NOMO-1 (cell line): ENCODE data around the gene RERE.

Experiments
- DNase-seq, 2 experiments: peaks; one replicate each; lab custom pipeline; 2025; ENCODE audit not compliant: unreplicated experiment in 2 of 2; lab: John Stamatoyannopoulos, UW

The RERE gene

DNA sequence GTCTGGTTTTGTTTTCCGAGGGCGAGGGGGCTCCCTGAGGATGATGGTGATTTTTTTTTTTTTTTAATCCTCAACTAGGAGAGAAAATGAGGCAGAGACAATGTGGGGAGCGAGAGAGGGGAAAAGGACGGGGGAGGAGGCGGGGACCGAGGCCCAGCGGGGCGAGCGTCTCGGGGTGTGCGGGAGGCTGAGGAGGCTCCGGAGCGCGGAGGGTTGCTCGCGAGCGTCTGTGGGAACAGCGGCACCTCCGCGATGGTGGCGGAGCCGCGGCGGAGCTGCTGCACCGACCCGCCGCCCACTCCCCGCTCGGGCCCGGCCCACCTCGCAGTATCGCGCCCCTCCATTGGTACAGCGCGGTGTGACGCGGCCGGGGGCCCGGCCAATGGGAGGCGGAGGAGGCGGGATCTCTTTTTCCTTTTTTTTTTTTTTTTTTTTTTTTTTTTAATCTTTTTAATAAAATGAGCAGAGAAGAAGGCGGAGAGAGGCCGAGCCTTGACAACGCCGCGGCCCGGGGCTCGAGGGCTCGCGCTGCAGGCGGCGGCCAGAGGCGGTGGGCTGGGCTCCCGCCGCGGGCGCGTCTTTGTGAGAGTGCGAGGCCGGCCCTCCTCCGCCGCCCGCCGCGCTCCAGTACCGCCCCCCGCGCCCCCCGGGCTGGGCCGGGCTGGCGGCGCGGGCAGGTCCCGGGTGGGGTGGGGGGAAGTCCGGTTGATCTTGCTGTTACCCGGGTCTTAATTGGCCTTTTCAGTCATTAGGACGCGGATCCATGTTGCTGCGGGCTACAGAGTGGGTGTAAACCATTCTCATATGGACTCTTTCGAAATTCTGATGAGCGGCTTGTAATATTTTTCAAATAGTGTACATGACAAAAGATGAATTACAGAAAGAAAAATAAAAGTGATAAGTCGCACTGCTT, at the start of gene RERE:
TSS of gene RERE (minus strand) at position 229 of the 913 bp plus-strand sequence.
- DNase-seq = peak; percentile 85 to 95

GRCh38 chr1:8866792-8867415, 49.5 kb upstream of the RERE start:
- DNase-seq = no peak

DNA sequence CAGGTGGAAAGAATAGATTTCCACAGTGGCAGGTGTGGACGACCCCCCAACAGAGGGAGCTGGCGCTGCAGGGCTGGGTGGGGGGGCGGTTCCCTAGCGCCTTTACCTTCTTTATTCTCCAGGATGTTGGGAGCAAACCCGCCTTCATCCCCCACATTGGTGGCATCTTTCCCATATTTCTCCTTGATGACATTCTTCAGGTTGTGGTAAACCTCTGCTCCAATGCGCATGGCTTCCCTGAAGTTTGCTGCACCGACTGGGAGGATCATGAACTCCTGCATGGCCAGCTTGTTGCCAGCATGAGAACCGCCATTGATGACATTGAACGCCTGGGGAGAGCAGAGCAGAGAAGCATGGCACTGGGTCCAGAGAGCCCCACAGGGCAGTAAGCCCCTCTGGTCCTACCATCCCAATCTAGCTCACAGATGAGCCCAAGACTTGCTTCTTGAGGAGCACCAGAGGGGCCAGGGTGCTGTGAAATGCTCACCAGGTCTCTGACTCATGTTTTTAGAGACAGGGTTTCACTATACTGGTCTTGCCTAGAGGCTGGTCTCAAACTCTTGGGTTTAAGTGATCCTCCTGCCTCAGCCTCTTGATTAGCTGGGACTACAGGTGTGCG, 48.8 kb upstream of the RERE start:
- DNase-seq = no peak

GRCh38 chr1:8864713-8865344, 47.4 kb upstream of the RERE start:
- no peak for DNase-seq

DNA sequence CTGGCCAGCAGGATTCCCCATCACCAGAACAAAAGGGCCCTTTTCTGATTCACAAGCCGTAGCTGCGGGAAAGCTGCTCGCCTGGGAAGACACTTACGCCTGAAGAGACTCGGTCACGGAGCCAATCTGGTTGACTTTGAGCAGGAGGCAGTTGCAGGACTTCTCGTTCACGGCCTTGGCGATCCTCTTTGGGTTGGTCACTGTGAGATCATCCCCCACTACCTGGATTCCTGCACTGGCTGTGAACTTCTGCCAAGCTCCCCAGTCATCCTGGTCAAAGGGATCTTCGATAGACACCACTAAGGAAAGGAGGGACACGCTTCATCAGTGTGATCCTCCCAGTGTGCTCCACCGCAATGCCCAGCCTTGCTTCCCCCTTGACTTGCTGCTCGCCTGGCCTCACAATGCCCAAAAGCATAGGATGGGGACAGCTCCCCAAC, 46.4 kb upstream of the RERE start:
- DNase-seq = no peak

DNA sequence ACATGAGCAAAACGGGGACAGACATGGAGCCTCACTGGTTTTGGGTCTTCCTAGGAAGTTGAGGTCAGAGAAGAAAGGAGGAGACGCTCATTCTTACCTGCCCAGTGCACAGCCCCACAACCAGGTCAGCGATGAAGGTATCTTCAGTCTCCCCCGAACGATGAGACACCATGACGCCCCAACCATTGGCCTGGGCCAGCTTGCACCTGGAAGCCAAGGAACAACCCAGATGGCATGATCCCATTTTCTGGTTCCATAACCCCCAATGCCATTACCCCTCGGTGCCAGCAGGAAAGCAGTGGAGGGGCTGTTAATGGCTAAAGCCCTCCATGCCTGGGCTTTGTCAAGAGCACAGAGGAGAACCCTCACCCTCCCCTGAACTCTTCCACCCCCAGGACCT, 45.7 kb upstream of the RERE start:
- DNase-seq = no peak

GRCh38 chr1:8862528-8862927, 45.1 kb upstream of the RERE start:
- peak in 1 of 2 experiments; percentile 11 for DNase-seq

DNA sequence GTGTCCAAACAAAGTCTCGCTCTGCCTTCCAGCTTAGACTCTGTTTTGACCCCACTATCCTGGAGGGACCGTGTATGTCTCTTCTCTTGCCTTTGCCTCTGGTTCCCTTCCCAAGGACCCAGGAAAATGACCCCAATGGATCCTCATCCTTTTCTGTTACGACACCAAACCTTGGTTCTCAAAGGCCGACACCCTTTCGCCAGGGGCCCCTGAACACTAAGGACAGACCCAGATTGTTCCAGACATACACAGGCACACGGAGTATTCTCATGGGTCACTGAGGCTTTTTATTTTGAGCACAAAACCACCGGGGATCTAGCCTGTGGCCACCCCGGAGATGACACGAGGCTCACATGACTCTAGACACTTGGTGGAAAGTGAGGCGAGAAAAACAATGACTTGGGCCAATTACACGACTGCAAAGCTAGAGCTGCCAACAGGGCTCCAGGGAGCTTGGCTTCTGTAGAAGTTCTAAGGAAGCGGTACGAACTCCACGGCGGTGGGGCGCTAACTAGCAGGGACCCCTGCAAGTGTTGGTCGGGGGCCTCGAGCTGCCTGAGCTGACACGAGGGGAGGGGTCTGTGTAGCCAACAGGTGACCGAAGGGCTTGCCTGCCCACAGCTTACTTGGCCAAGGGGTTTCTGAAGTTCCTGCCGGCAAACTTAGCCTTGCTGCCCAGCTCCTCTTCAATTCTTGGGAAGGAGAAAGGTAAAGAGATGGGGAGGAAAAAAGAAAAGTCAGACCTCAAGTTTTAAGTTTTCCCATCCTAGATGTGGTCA, 43.5 kb upstream of the RERE start:
- no peak for DNase-seq

- peak; percentile 31 to 67 for DNase-seq
Observed at GRCh38 chr1:8858888-8859706, 41.7 kb upstream of the RERE start.

DNA sequence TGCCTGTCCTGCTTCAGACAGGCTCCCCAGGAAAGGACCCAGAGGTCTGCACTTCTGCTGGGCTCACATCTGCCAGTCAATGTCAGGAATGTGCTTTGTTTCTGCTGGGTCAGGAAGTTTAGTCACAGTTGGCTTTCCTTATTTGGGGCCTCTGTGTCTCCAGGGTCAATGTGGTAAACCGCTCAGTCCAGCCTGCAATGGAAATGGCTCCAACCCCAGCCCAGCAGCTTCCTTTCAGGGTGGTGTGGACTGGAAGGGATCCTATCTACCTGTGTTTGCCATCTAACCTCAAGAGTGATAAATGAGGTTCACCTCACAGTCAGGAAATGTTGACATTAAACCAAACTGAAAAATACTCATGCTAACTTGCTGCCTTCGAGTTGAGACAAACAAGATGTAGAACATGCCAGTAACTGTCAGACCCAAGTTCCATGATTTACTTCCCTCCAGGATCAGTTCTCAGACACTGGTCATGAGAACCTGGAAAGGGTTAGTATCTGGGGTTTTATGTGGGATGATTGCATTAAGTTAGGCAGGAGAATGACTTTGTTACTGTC, 40.8 kb upstream of the RERE start:
- no peak for DNase-seq

DNA sequence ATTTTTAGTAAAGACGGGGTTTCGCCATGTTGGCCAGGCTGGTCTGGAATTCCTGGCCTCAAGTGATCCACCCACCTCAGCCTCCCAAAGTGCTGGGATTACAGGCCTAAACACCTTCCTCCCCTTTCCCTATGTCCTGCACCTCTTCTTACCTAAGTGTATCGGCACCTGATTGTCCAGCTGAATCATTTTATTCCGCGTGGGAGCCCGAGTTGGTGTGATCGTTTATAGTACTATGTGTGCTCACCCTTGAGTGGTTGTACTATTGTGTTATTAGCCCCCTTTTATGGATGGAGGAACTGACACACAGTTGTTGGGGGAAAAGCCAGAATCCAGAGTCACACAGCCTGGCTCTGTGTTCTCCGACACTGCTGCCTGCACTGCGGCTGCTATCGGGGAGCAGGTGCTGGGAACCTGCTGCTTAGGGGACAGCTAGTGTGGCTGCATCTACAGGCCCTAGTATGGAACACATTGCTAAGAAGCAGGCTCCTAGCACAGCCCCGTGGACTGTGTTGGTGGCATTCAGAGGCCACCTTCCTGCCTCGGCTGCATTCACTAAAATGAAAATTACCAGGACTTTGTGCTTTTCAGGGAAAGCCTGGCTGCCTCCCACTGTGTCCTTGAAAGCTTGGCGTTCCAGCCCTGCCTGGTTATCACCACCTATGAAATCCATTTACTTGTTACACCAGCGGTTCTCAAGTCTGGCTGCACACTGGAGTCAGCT, 39.4 kb upstream of the RERE start:
- DNase-seq = no peak

DNA sequence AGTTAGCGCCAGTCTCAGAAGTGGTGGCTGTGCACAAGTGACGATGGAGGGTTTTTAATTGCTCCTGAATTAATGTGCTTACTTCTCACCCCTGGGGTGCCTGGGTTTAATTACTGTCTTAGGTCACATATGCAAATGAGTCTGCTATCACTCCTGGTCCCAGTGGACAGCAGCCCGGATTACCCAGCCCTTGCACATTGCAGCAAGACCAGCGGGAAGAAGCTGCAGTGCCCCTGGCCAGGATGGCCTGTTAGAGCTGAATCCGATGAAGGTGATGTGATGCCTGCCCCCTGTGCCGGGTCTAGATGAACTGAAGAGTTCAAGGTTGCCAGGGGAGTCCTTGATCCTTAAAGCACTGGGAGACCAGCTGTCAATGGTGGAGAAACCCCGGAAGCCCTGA, 36.8 kb upstream of the RERE start:
- no peak for DNase-seq

DNA sequence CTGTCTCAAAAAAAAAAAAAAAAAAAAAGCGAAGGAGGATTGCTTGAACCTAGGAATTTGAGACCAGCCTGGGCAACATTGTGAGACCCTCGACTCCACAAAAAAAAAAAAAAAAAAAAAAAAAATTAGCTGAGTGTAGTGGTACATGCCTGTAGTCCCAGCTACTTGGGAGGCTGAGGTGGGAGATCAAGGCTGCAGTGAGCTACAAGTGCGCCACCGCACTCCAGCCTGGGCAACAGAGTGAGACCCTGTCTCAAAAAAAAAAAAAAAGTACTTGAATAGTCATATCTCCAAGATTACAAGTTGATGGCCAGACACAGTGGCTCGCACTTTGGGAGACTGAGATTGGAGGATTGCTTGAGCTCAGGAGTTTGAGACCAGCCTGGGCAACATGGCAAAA, 33.6 kb upstream of the RERE start:
- no peak for DNase-seq

- DNase-seq = peak; percentile 41 to 63
Observed at GRCh38 chr1:8848663-8849386, 31.4 kb upstream of the RERE start.

DNA sequence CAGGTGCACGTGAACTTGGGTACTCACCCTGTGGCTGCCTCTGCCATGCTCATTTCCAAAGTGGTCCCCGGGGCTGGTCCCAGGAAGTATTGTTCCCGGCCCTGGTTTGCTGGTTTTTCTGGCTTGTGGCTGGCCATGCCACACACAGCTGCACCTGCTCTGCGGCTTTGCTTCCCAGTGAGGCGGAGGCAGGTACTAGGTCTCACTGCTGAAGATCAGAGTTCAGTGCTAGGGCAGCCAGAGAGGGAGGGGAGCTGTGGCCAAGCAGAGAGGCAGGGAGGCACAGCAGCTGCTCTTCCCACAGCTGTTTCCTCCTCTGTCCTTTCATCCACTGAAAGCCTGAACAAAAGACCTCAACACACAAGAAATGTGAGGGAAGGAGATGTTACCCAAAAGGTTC, 30.6 kb upstream of the RERE start:
- no peak for DNase-seq

- no peak for DNase-seq
Observed at GRCh38 chr1:8846263-8846662, 28.8 kb upstream of the RERE start.

DNA sequence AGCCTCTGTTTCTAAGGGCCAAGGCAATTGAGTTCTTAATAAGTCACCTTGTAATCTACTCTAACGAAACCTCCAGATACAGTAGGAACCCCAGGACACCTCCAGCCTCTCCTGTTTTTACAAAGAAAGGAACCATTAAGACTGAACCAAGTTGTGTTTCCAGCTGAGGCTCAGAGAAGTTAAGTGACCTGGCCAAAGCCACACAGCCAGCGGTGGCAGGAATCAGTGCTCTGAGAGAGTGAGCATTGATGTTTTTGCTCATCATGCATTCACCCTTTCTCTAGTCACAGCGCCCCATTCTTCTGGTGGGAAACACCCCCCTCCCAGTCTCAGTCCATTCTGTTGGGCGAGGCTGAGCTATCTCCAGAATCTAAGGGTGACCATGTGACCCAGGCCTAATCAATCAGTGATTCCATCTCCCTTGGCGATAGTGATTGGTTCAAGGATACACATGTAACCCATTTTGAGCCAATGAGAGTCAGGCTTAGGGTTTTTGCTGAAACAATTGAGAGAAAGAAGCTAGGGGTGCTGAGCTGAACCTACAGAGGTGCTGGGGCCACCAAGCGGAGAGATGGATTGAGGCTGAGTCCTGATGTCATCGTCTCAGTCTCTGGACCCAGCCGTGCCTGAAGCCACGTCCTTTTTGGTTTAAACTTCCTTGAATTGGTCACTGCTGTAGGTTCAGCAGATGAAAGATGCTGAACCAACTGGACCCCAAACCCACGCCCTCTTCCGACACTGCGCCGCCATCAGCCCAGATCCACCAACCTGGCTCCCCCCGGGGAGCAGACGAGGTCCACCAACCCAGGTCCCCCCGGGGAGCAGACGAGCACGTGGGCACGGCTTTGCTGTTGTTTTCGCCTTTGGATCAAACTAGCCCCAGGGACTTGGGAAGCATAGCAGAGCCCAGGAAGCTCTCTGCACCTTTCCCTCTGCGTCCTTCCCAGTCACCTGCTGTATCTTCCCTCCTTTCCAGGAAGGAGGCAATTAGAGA, 28.0 kb upstream of the RERE start:
- DNase-seq = no peak
